ENCODE measurements around the gene DKC1.

The DKC1 gene

GRCh38 chrX:154762537-154763296, at the start of gene DKC1:
TSS of gene DKC1 (plus strand) at chrX:154762864. CDS start at chrX:154762966, 102 bp downstream.
- FAIRE-seq: peak; percentile 96

- FAIRE-seq: peak; percentile 66
Measured at GRCh38 chrX:154714925-154715324, 47.7 kb upstream of the DKC1 start.

GRCh38 chrX:154715825-154716224, 46.8 kb upstream of the DKC1 start:
- FAIRE-seq: no peak

GRCh38 chrX:154717824-154718223, 44.8 kb upstream of the DKC1 start:
- no peak for FAIRE-seq

GRCh38 chrX:154718616-154719015, 44.0 kb upstream of the DKC1 start:
- FAIRE-seq: no peak

GRCh38 chrX:154719132-154719675, 43.5 kb upstream of the DKC1 start:
- no peak for FAIRE-seq

- no peak for FAIRE-seq
Measured at GRCh38 chrX:154720067-154720466, 42.6 kb upstream of the DKC1 start.

- no peak for FAIRE-seq
Measured at GRCh38 chrX:154721155-154721554, 41.5 kb upstream of the DKC1 start.

GRCh38 chrX:154724993-154725756, 37.5 kb upstream of the DKC1 start:
- FAIRE-seq: no peak

GRCh38 chrX:154727418-154727817, 35.2 kb upstream of the DKC1 start:
- no peak for FAIRE-seq

- FAIRE-seq: no peak
Measured at GRCh38 chrX:154727871-154728270, 34.8 kb upstream of the DKC1 start.

- FAIRE-seq: no peak
Measured at GRCh38 chrX:154728431-154729190, 34.1 kb upstream of the DKC1 start.

GRCh38 chrX:154729439-154729838, 33.2 kb upstream of the DKC1 start:
- FAIRE-seq: no peak

- FAIRE-seq: no peak
Measured at GRCh38 chrX:154730253-154730891, 32.3 kb upstream of the DKC1 start.

GRCh38 chrX:154731184-154731583, 31.5 kb upstream of the DKC1 start:
- no peak for FAIRE-seq

- no peak for FAIRE-seq
Measured at GRCh38 chrX:154731881-154732280, 30.8 kb upstream of the DKC1 start.

- FAIRE-seq: no peak
Measured at GRCh38 chrX:154732421-154733065, 30.1 kb upstream of the DKC1 start.

- FAIRE-seq: no peak
Measured at GRCh38 chrX:154733066-154733425, 29.6 kb upstream of the DKC1 start.

- no peak for FAIRE-seq
Measured at GRCh38 chrX:154734061-154734781, 28.4 kb upstream of the DKC1 start.

GRCh38 chrX:154735695-154736393, 26.8 kb upstream of the DKC1 start:
- FAIRE-seq: no peak

GRCh38 chrX:154737136-154737535, 25.5 kb upstream of the DKC1 start:
- FAIRE-seq: no peak

Data from G401.6 (cell line).